CD4-positive, alpha-beta T cell treated with Interleukin-1 beta for 1 hour (primary cell): Measurements from ENCODE around the gene MTA2.

ENCODE experiments used
- DNase-seq, 2 donors: peaks; one replicate each; pipeline ENCODE4 v3.0.0-alpha.2; 2020 to 2022

Gene MTA2

GRCh38 chr11:62612366-62613290 lies 11.0 kb upstream of the MTA2 start, which contains the start of the genes EML3 and ROM1:
Gene EML3, minus strand, starts transcription at chr11:62612775. Its CDS starts 318 bp downstream, at chr11:62612457.
Gene ROM1, plus strand, starts transcription at chr11:62613257. Its CDS starts 25 bp downstream, at chr11:62613282.
- DNase-seq: peak; percentile 91 to 93

DNA sequence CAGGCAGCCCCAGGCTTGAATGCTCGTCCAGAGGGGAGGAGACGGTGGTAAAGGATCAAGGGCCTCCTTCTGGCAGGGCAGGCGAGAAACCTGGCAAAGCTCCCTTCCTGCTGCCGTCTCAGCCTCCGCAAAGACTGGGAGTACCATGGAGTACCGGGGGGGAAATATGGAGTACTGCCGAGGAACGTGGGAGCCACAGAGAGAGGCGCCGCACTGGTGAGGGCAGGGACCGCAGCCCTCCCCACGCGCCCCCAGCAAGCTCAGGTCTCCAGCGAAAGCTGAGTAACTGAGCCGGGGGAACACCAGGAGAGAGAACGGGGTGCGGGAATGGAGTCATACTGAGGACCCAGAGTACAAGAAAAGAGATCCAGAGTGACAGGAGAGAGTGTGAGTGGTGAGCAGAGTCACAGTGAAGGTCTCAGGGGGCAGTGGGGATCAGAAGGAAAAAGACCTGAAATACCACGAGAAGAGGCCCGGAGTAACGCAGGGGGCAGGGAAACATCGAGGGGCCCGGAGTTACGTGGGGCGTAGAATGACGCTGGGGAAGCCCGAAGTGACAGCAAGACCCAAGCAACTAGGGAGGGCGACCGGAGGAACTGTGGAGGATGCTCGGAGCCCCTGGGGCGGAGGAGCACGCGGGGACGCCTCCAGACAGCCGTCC lies 10.2 kb upstream of the MTA2 start:
- DNase-seq: peak in 1 of 2 donors; percentile 68

DNA sequence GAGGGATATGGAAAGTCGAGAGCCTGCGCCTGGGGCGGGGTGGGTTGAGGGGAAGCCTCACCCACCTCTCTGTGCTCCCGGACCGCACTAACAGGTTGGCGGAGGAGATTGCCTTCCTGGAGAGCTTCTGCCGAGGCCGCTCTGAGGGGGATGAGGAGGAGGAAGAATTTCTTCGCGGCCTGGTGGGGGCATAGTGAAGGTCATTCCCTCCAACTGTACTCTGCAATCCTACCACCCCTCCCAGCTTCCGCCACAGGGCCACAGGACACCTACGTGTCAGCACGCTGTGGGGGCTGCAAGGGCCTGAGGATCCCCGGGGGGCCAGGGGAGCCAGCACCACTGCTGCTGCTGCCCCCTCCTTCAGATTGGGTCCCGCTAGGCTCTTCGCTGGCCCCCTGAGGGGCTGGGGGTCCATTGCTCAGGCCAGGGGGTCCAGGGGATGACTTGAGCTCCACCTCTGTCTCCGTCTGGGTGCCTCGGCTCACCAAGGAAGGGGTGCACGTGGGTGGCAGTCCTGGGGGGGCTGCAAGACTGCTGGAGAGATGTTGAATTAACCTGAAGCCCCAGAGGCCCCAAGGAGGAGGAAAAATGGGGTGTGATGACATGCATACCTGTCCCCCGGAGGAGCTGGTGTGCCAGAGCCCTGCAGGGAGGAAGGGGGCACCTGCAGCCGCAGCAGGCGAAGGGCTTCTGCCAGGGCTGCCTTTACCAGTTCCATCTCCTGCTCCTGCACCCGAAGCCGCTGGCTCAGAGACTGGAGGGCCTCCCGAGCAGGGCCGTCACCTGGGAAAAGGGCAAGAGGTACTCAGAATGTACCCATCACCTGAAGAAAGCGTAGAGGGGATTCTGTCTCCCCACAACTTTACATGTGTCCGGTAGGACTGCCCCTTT lies 9.4 kb upstream of the MTA2 start:
- DNase-seq: no peak

DNA sequence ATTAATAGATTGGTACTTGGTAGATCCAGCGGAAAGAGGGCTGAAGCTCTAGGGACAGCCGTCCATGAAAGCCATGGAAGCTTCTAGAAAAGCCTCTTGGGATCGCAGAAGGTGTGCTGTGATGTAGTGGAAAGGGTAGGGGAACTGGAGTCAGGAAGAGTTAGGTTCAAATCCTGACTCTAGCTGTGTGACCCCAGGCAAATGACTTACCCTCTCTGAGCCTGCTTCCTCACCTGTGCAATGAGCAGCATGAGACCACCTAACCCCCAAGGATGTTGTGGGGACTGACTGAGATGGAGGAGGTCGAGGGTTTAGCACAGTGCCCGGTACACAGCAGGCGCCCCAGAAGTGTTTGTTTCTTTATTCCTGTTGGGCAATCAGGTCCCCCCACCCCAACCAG lies 8.7 kb upstream of the MTA2 start:
- DNase-seq: no peak

GRCh38 chr11:62608776-62609175 lies 7.1 kb upstream of the MTA2 start:
- DNase-seq: no peak

GRCh38 chr11:62607714-62608113 lies 6.0 kb upstream of the MTA2 start:
- peak in 1 of 2 donors; percentile 52 for DNase-seq

- no peak for DNase-seq
Observed at GRCh38 chr11:62605902-62606301, 4.2 kb upstream of the MTA2 start.

DNA sequence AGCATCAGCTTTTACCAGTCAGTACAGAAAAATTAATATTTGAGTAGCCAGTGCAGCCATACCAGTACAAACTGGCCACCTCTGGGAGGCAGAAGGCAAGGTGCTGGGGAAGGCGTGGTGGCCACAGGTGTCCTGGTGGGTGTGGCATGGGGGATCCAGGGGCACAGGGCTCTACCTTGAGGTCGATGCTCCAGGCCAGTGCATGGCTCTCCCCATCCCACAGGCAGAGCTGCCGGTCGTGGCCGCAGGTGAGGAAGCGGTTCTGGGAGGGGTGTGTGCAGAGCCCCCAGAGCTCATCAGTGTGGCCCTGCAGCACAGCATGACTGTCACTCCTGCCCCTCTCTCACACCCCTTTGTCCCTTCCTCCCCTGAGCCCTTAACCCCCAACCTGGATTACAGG lies 3.8 kb upstream of the MTA2 start:
- no peak for DNase-seq

DNA sequence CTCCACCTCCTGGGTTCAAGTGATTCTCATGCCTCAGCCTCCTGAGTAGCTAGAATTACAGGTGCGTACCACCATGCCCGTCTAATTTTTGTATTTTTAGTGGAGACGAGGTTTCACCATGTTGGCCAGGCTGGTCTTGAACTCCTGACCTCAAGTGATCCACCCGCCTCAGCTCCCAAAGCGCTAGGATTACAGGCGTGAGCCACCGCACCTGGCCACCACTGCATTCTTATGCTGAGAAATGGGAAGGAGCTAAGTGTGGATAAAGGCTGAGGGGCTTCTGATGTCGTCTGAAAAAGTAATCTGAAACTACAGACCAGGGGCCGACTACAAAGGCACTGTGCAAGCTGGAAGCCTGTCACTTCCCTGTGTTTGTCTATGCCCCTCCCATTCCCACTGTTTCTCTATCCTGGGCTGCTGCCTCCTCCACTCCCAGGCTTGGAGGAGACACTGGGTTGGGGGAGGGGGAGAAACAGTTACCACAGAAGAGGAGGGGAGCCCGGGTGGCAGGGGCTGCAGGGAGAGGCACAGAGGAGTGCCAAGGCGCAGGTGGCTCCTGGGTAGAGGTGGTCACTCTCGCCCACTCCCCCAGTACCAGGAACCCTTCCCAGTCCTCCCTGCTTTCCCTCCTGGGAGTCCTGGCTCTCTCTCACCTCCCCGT lies 2.9 kb upstream of the MTA2 start:
- no peak for DNase-seq

DNA sequence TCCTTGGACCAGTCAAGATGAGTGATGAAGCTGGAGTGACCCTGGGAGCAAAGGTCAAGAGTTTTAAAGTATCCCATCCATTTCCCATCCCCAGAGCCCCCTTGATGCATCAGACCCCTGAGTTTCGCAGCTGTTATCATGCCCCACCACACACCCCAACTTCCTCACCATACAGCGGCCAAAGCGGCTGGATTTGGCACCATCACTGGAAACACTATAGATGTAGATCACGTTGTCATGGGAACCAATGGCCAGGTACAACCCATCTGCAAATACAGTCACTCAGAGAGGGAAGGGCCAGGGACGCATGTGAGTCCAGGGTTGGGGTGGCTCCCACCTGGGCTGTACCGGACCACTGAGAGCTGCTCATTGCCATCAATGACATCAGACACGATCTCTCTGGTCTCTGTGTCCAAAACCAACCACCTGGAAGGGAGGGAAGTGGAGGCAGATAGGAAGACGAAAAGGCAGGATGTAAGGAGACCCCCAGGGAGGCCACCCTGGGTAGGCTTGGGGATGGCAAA lies 2.2 kb upstream of the MTA2 start:
- DNase-seq: no peak

DNA sequence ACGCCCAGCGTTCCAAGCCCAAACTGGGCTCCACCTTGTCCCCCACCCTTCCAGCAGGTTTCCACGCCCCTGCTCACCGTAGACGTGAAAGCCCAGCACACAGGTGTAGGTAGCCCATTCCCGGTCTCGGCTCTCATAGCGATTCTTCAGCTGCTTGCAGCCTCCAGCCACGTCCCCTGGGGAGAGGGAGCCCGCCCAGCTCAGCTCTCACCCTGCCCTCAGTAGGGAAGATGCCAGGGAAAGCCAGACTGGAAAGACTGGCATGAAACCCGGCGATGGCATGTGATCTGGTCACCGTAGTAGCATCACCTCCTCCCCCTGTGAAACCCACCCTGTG lies 1.4 kb upstream of the MTA2 start:
- no peak for DNase-seq

- peak in 1 of 2 donors; percentile 45 for DNase-seq
Observed at GRCh38 chr11:62602141-62603071, 741 bp upstream of the MTA2 start.

- DNase-seq: peak; percentile 46 to 51
Observed at GRCh38 chr11:62601122-62601371, 618 bp downstream of the MTA2 start.

- no peak for DNase-seq
Observed at GRCh38 chr11:62600367-62601121, 1.1 kb downstream of the MTA2 start.

- DNase-seq: peak in 1 of 2 donors; percentile 51
Observed at GRCh38 chr11:62599901-62600300, 1.8 kb downstream of the MTA2 start.

GRCh38 chr11:62599069-62599696 lies 2.5 kb downstream of the MTA2 start:
- peak; percentile 98 to 99 for DNase-seq

DNA sequence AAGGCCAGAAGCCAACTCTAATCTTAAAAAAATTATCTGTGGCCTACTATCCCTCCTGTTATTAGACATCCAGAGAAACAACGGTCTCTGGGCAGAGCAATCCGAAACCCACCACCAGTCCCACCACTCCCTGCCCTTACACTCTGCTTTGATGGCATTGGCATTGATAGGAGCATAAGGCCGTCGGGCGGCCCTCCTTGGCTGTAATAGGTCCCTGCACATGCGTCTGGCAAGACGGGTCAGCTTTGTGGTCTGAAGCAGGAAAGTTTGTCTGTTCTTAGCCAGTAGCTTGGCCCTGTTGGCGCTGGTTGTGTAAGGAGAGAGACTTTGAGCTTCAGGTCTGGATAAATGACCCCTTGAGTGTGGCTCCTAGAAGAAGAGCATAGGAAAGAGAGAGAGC lies 6.5 kb downstream of the MTA2 start:
- DNase-seq: no peak

DNA sequence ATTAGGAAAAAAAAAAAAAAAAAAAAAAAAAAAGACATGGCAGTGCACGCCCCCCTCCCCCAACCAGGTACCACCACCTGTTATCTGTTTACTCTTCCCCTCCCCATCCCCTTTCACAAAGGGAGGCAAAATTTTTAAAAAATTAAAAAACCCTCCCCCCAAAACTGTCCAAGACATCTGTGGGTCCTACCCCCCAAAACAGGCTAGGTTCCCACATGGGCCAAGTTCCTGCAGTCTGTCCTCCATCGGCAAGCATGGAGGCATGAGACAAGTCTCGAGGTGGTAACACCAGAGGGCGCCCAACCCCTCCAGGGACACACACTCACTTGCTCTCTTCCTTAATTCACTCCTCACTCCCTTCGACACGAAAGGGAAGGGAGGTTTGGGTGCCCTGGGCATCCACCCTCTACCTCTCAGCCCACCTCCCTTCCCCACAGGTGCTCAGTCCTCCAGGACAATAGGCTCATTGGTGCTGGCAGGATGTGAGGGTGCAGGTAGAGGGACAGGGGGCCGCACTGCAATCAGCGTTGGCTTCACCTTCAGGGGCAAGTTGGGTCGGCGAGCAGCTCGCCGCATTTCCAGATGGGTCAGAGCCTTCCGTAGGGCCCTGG lies 8.1 kb downstream of the MTA2 start:
- peak; percentile 82 to 84 for DNase-seq

GRCh38 chr11:62592989-62593421 lies 8.7 kb downstream of the MTA2 start:
- DNase-seq: no peak
